HG02852 (cell line): Measurements from ENCODE around the gene KCNT2.

ENCODE experiments used
- ATAC-seq: cut with Tn5 transposase; IDR thresholded peaks from one replicate; pipeline ENCODE4 v1.9.1; 2021; ENCODE audit warnings: mild to moderate bottlenecking, moderate library complexity; ENCODE audit not compliant: unreplicated experiment

Gene KCNT2

DNA sequence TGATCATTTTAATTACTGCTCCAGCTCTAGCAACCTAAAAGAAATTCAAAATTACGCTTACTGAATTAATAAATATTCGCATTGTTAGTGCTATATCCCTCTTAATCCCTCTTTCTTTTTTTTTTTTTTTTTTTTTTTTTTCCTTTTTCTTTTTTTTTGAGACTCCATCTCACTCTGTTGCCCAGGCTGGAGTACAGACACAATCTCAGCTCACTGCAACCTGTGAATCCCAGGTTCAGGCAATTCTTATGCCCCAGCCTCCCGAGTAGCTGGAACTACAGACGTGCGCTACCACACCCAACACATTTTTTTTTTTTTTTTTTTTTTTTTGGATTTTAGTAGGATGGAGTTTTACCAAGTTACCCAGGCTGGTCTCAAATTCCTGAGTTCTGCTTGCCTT lies 157.1 kb downstream of the KCNT2 start:
- ATAC-seq, result no peak

GRCh38 chr1:196450143-196451095 lies 157.8 kb downstream of the KCNT2 start:
- ATAC-seq, result no peak

- ATAC-seq, result no peak
These were observed 158.8 kb downstream of the KCNT2 start for GRCh38 chr1:196449460-196449859.

DNA sequence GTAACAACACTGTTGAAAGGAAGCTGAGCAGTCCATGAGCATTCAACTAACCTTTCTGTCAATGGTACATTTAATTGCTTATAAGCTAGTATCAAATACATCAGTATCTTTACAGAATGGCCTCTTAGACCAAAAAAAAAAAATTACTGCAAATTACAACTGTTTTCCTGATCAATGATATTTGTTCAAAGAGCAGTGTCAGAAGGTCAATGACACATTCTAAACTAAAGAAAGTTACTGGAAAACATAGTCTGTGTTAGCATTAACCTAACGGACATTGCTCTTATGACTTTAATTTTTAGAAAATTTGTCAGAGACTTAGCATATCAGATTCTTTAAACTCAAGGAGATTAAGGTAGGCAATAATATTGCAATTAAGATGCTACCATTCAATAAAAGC lies 162.5 kb downstream of the KCNT2 start:
- ATAC-seq, result no peak

DNA sequence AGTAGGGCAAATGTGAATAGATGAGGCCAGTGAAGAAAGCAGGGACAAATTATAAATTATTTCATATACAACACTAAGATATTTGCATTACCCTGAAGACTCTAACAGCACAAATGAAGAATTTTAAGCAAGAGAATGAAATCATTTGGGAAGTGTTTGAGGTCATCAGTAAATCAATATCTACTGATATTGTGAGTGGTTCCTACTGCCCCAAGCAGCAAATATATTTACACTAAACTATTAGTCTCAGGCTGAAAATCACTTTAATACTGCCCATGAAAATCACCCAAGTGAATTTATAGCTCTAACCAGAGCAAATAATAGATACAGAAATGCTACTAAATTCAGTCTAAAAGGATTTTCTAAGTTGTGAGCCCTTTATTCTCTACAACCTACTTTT lies 163.6 kb downstream of the KCNT2 start:
- ATAC-seq, result no peak

GRCh38 chr1:196442366-196442765 lies 165.9 kb downstream of the KCNT2 start:
- ATAC-seq, result no peak

- no peak for ATAC-seq
These were observed 167.5 kb downstream of the KCNT2 start for GRCh38 chr1:196440711-196441110.

GRCh38 chr1:196438329-196438728 lies 169.9 kb downstream of the KCNT2 start:
- ATAC-seq, result no peak

GRCh38 chr1:196437671-196438070 lies 170.6 kb downstream of the KCNT2 start:
- no peak for ATAC-seq

DNA sequence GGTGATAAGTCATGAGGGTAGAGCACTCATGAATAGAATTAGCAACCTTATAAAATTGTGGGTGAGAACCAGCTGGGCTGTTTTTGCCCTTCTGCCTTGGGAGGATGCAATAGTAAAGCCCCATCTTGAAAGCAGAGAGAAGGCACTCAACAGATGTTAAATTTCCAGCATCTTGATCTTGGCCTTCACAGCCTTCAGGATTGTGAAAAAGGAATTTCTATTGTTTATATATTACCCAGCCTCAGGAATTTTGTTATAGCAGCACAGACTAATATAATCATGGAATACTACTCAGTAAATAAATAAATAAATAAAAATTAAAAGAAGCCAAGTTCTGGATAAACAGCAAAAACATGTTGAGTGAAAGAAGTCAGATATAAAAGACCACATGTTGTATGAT lies 175.2 kb downstream of the KCNT2 start:
- no peak for ATAC-seq

DNA sequence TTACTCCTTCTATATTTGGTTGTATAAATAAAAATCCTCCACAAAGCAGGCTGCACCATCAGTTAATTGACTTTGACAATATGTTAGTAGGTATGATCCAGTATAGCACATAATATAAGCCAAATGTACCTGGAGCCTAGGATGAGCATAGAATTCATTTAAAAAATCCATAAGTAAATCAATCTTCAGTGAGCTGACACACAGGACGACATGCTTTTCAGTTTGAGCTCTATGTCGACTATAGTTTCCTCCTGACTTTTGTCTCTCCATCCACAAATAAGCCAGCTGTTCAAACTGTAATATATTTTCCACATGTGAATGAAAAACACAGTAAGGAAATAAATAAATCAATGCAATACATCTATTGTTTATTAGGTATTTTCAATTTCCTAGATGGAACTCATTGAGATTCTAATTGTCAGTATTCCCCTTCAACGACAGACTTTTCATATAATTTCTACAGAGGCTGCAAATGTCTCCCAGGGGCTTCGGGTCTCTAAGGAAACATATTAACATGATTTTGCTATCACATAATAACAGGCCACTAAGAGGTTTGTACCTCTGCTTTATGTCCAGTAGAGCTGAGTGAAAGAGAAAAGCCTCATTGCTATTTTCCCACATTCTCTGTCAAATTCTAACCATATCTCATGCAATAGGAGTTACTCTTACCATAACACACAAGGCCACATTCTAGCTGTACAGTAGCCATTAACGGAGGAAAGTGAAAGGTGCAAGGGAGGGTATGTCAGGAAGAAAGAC lies 180.1 kb downstream of the KCNT2 start:
- no peak for ATAC-seq

- ATAC-seq, result no peak
These were observed 182.7 kb downstream of the KCNT2 start for GRCh38 chr1:196425513-196425912.

GRCh38 chr1:196423612-196424011 lies 184.6 kb downstream of the KCNT2 start:
- no peak for ATAC-seq

GRCh38 chr1:196418772-196419171 lies 189.5 kb downstream of the KCNT2 start:
- no peak for ATAC-seq

DNA sequence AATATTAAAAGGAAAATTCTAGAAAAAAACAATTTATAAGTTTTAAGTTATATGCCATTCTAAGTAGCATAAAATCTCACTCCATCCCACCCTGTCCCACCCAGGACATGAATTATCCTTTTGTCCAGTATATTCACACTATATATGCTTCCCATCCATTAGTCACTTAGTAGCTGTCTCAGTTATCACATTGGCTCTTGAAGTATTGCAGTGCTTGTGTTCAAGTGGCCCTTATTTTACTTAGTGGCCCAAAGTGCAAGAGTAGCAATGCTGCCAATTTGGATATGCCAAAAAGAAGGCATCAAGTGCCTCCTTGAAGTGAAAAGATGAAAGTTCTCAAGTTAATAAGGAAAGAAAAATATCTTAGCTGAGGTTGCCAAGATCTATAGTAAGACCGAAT lies 192.3 kb downstream of the KCNT2 start:
- no peak for ATAC-seq

GRCh38 chr1:196412326-196412725 lies 195.9 kb downstream of the KCNT2 start:
- no peak for ATAC-seq

- ATAC-seq, result no peak
These were observed 197.5 kb downstream of the KCNT2 start for GRCh38 chr1:196410768-196411167.

DNA sequence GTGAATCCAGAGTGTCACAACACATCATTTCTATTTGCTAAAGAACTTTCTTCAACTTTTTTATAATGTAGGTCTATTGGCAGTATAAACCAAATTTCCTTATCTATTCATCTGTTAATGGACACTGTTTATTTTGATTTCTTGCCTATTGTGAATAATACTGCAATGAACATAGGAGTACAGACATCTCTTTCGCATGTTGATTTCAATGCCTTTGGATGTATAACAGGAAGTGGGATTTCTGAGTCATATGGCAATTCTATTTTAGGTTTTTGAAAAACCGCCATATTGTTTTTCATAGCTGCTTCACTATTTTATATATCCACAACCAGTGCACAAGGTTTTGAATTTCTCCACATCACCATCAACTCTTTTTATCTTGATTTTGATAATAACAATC lies 198.7 kb downstream of the KCNT2 start:
- ATAC-seq, result no peak

- no peak for ATAC-seq
These were observed 200.7 kb downstream of the KCNT2 start for GRCh38 chr1:196407358-196408051.

GRCh38 chr1:196405839-196406238 lies 202.4 kb downstream of the KCNT2 start:
- ATAC-seq, result no peak
